ENCODE measurements around the gene SH3BP4. TPM values are rescaled to one million over a fixed set of nuclear protein-coding genes. Genes with fewer than 3 reads are reported as not detected.

The SH3BP4 gene
- total and polyA plus RNA-seq, 2 of the 13 experiments (the other 11 are each of a cell fraction or from before 2014, with no cell fraction given) = 34.6 to 99.1 TPM

DNA sequence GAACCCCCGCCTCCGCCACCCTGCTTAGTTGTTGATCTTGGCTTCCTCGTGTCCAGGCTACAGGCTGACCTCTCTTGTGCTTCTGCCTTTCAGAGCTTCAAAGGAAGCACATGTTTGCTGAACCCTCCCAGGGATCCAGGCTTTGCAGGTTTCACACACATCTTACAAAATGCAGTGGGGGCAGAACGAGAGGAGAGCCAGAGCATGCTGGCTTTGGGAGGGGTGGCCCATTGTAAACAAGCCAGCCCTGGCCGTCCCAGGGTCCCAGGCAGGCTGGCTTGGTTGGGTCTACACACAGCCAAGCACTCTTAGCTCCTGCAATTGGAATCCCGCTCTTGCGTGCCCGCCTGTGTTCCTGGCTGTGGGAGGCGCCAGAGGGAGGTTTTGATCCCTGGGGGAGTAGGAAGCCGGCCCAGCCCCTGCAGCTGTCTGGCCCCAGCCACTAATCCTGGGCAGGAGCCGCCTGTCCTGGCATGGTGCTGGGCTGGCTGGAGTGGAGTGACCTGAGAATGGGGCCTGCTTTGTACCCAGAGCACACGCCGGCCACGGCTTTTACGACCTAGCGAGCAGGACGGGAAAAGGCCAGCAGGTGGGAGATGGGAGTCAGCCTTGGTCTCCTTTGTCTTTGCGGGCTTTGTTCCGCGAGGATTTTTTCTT is 53.9 kb downstream of the SH3BP4 start (continued):
- TF ChIP-seq, protein P1, sequence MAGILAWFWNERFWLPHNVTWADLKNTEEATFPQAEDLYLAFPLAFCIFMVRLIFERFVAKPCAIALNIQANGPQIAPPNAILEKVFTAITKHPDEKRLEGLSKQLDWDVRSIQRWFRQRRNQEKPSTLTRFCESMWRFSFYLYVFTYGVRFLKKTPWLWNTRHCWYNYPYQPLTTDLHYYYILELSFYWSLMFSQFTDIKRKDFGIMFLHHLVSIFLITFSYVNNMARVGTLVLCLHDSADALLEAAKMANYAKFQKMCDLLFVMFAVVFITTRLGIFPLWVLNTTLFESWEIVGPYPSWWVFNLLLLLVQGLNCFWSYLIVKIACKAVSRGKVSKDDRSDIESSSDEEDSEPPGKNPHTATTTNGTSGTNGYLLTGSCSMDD (CRISPR knock-in tag; IDR thresholded peaks at IDR 0.05) = no peak
- TF ChIP-seq, protein P2, sequence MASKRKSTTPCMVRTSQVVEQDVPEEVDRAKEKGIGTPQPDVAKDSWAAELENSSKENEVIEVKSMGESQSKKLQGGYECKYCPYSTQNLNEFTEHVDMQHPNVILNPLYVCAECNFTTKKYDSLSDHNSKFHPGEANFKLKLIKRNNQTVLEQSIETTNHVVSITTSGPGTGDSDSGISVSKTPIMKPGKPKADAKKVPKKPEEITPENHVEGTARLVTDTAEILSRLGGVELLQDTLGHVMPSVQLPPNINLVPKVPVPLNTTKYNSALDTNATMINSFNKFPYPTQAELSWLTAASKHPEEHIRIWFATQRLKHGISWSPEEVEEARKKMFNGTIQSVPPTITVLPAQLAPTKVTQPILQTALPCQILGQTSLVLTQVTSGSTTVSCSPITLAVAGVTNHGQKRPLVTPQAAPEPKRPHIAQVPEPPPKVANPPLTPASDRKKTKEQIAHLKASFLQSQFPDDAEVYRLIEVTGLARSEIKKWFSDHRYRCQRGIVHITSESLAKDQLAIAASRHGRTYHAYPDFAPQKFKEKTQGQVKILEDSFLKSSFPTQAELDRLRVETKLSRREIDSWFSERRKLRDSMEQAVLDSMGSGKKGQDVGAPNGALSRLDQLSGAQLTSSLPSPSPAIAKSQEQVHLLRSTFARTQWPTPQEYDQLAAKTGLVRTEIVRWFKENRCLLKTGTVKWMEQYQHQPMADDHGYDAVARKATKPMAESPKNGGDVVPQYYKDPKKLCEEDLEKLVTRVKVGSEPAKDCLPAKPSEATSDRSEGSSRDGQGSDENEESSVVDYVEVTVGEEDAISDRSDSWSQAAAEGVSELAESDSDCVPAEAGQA (IDR thresholded peaks at IDR 0.05; ENCODE audit: low read depth) = 0 out of 2 replicates have a peak, but pooled peaks have one; percentile 53
- TF ChIP-seq, protein P2 (CRISPR knock-in tag; IDR thresholded peaks at IDR 0.05; ENCODE audit: borderline replicate concordance) = no peak
- TF ChIP-seq SRSF4 (IDR thresholded peaks at IDR 0.05; ENCODE audit: low read depth, low read length, poor library complexity, severe bottlenecking) (no peak), KDM5A (IDR thresholded peaks at IDR 0.05; ENCODE audit: borderline replicate concordance, low read length) (no peak), GLI4 (CRISPR knock-in tag; IDR thresholded peaks at IDR 0.05; ENCODE audit: borderline replicate concordance) (peak; percentile 41; the same call in 1 of the 2 replicates), LCORL (IDR thresholded peaks at IDR 0.05) (no peak), LCORL (CRISPR knock-in tag; IDR thresholded peaks at IDR 0.05) (peak; percentile 100), FOXK2 (IDR thresholded peaks at IDR 0.05) (peak; percentile 93), PHB2 (IDR thresholded peaks at IDR 0.05; ENCODE audit: partially characterized antibody) (no peak), RBFOX2 (IDR thresholded peaks at IDR 0.05; ENCODE audit: low read depth, low read length) (peak; percentile 15; the same call in 1 of the 2 replicates), RARG (CRISPR knock-in tag; IDR thresholded peaks at IDR 0.05; ENCODE audit: low read depth) (no peak; the same call in 1 of the 2 replicates), FOXC1 (CRISPR knock-in tag; IDR thresholded peaks at IDR 0.05; ENCODE audit: borderline replicate concordance) (peak; percentile 96), REXO4 (CRISPR knock-in tag; IDR thresholded peaks at IDR 0.05; ENCODE audit: borderline replicate concordance) (no peak), ATM (IDR thresholded peaks at IDR 0.05; ENCODE audit: borderline replicate concordance) (no peak)
- TF ChIP-seq, protein P3, sequence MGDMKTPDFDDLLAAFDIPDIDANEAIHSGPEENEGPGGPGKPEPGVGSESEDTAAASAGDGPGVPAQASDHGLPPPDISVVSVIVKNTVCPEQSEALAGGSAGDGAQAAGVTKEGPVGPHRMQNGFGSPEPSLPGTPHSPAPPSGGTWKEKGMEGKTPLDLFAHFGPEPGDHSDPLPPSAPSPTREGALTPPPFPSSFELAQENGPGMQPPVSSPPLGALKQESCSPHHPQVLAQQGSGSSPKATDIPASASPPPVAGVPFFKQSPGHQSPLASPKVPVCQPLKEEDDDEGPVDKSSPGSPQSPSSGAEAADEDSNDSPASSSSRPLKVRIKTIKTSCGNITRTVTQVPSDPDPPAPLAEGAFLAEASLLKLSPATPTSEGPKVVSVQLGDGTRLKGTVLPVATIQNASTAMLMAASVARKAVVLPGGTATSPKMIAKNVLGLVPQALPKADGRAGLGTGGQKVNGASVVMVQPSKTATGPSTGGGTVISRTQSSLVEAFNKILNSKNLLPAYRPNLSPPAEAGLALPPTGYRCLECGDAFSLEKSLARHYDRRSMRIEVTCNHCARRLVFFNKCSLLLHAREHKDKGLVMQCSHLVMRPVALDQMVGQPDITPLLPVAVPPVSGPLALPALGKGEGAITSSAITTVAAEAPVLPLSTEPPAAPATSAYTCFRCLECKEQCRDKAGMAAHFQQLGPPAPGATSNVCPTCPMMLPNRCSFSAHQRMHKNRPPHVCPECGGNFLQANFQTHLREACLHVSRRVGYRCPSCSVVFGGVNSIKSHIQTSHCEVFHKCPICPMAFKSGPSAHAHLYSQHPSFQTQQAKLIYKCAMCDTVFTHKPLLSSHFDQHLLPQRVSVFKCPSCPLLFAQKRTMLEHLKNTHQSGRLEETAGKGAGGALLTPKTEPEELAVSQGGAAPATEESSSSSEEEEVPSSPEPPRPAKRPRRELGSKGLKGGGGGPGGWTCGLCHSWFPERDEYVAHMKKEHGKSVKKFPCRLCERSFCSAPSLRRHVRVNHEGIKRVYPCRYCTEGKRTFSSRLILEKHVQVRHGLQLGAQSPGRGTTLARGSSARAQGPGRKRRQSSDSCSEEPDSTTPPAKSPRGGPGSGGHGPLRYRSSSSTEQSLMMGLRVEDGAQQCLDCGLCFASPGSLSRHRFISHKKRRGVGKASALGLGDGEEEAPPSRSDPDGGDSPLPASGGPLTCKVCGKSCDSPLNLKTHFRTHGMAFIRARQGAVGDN (CRISPR knock-in tag; IDR thresholded peaks at IDR 0.05) = peak; percentile 100
- TF ChIP-seq, protein P4, sequence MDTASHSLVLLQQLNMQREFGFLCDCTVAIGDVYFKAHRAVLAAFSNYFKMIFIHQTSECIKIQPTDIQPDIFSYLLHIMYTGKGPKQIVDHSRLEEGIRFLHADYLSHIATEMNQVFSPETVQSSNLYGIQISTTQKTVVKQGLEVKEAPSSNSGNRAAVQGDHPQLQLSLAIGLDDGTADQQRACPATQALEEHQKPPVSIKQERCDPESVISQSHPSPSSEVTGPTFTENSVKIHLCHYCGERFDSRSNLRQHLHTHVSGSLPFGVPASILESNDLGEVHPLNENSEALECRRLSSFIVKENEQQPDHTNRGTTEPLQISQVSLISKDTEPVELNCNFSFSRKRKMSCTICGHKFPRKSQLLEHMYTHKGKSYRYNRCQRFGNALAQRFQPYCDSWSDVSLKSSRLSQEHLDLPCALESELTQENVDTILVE (CRISPR knock-in tag; IDR thresholded peaks at IDR 0.05) = peak; percentile 92

Data from HepG2 (cell line).